ENCODE measurements around the gene KRT1.
A peak's percentile ranks its signal among the peaks of the same experiment; 100 is the strongest.
"Not testable (repeated sequence)": the region's sequence is repeated elsewhere in the genome, so short reads cannot be mapped to it uniquely, and the experiment has no call there.

KRT1 gene

DNA sequence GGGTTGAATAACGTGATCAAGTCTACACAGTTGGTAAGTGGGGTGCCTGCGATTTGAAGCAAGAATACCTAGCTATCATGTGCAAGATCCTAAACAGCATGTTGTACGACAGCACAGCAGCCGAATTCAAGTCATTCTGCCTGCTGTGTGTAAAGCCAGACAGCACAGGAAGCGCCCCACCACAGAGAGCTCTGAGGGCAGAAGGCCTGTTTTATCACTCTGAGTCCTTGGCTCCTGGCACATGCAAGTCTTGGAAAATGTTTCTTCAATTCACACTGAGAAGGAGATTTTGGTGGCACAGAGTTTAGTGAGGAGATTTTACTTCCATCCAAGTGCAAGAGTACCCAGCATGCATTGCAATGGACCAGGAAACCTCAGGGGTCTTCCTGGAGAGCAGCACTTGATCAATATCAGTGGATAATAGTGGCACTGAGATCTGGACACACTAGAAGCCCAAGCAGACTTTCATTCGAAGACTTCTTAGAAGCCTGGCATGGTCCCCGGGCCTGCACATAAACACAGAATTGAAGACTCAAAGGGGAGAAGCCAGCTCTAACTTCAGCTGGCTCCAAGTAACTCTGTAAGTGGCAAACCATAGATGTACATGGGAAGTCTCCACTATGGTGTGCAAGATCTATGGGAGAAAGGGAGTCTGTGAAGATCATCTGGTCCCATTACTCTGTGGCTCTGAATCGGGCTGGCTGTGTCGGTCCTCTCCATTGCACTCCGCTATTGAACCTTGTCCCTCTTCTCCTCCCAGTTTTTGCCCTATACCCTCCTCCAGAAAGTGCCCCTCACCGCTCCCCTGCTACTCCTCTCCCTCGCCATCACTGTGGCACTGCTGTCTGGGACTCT lies 1.5 kb upstream of the KRT1 start:
- DNase-seq, result peak; percentile 36

- DNase-seq, result no peak
Observed at GRCh38 chr12:52679875-52680274, 332 bp downstream of the KRT1 start.

GRCh38 chr12:52677671-52678070 lies 2.5 kb downstream of the KRT1 start:
- DNase-seq, result no peak

- DNase-seq, result no peak
Observed at GRCh38 chr12:52677126-52677525, 3.1 kb downstream of the KRT1 start.

DNA sequence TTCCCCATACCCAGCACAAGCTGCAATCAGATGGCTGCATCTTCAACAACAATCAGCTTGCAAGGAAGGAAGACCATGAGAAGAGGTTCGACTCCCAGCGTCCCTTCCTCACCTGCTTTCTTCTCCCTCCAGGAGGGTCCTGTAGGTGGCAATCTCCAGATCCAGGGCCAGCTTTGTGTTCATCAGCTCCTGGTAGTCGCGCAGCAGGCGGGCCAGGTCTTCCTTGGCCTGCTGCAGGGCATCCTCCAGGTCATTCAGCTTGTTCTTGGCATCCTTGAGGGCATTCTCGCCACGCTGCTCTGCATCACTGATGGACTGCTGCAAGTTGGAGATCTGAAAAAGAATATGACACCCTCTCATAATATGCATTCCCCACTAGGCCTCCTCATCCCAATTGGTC lies 4.0 kb downstream of the KRT1 start:
- DNase-seq, result no peak

GRCh38 chr12:52675301-52675701 lies 4.9 kb downstream of the KRT1 start:
- DNase-seq, result no peak

- DNase-seq, result no peak
Observed at GRCh38 chr12:52674433-52674775, 5.8 kb downstream of the KRT1 start.

DNA sequence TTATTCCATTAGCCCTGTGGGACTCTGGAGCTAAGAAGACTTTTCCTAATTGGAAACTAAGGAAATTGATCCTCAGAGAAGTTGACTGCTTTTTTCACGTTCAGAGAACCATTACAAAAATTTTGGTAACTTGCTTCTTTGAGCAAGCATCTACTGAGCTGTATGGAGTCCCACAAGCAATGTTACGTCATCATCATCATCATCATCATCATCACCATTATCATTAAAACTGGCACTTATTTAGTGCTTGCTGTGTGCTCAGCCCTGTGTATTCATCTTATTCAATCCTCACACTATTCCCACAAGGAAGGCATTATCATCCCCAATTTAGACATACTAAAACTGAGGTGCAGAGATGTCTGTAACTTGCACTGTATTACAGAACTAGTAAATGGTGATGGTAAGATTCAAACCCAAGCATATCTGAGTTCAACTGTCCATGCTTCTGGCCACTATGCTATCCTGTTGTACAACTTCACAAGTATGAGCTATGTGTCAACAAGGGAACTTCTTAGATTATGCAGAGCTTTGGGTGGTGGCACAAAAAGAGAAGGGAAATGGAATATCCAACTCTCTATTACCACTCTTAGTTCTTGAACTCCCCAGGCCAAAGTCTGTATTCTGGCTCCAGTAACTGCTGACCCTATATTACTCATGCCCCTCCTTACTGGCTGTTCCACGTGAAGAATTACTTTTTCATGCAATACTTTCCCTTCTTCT lies 6.3 kb downstream of the KRT1 start:
- no peak for DNase-seq

- DNase-seq, result no peak
Observed at GRCh38 chr12:52673217-52673616, 7.0 kb downstream of the KRT1 start.

- no peak for DNase-seq
Observed at GRCh38 chr12:52672321-52672933, 7.8 kb downstream of the KRT1 start.

DNA sequence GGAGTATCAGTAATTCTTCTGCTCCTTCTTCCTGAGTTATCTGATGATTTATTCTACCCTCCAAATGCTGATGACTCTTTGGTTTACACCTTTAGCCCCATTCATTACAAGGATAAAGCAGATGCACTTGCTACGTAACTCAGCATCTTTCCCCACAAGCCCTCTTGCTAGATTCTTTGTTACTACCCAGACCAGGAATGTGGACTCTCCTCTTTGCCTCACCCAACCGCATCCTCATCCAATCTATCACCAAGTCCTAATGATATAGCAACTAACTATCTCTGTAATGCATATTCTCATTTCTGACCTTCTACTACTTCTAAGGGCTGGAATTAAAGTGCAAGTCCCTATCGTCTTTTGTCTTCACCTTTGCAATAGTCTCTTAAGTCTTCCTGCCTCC lies 9.2 kb downstream of the KRT1 start:
- DNase-seq, result no peak

DNA sequence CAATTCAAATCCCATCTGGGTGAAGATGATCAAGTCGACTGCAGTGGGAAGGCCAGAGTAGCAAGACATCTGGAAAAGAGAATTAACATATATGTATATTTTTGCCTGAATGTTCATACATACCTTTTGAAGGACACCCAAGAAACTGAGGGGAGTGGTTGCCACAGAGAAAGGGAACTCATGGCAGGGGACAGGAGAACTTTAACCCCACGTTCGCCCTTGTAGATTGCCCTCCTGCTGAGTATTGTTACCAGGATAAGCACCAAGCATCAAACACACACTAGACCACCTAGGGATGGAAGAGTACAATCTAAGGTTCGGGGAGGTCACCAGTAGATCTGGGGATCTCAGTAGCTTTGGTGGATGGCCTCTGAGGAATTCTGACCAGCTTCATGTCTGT lies 9.7 kb downstream of the KRT1 start:
- DNase-seq, result no peak

- not testable (repeated sequence) for DNase-seq
Observed at GRCh38 chr12:52669941-52670340, 10.3 kb downstream of the KRT1 start.

DNA sequence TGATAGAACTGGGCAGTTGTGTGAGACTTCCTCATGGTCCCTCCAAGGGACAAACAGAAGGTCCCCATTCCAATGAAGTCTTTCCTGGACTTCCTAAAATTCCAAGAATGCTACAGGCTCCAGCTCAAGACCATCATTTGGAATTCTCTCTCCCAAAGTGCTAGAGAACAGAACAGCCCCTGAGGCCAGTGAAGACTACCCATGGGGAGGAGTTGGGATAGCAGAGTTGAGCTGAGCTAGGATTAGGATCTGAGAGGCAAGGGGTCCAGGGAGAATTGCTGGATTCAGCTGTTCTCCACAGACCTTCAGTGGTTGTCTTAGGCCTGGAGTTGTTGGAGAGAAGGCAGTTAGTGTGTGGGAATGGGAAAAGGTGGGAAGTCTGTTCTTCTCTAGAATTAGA lies 10.8 kb downstream of the KRT1 start:
- DNase-seq, result no peak

GRCh38 chr12:52667931-52668330 lies 12.3 kb downstream of the KRT1 start:
- DNase-seq, result no peak

GRCh38 chr12:52667509-52667908 lies 12.7 kb downstream of the KRT1 start:
- no peak for DNase-seq

GRCh38 chr12:52666471-52666870 lies 13.7 kb downstream of the KRT1 start:
- no peak for DNase-seq

GRCh38 chr12:52663420-52663819 lies 16.8 kb downstream of the KRT1 start:
- DNase-seq, result no peak

GRCh38 chr12:52662918-52663229 lies 17.3 kb downstream of the KRT1 start:
- no peak for DNase-seq

DNA sequence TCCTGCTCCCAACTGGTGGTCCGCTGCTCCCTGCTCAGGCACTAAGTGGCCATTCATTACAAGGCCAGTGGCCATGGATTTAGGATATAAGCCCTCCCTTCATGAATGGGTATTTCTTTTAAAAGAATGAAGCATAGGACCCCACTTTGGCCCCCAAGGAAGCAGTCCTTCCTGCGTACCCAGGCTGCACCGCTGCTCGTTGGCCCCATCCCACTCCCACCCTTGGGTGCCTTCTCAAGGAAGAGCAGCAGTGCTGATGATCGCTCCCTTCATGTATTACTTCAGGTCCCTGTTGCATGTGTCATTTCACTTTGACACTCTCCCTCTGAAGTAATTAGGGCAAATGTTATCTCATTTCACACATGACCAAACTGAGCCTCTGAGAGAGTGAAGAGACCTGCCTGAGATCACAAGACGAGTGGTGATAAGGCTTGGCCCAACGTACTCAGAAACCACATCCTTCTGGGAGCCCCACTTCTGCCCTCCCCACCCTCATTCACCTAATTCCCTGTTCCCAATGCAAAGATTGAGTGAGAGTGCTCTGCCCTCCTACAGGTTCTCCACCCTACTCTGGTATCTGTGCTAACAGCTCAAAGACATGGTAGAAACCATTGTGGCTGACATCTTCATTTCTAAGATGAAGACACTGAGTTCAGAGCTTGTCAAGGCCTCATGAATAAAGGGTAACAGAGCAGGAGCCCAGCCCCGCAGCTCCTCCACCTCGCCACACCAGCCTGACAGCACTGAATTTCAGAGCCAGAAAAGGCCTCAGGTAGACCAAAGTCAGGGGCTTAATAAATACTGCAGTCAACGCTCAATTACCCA lies 17.9 kb downstream of the KRT1 start:
- no peak for DNase-seq

DNA sequence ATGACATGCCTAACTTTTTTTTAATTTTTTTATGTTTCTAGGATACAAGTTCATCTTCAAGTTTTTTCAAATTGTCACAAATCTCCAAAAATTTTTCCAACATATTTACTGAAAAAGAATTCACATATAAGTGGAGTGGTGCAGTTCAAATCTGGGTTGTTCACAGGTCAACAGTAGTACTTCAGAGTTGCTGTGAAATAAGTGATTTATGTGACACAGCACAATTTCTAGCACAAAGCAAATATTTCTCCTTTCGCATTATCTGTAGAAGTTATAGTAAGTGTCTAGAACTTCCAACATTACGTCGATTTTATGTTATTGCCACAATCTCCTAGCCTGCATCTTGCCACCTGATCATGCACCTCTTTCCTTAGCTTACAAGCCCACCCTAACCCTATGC lies 18.5 kb downstream of the KRT1 start:
- no peak for DNase-seq

GRCh38 chr12:52660934-52661499 lies 19.2 kb downstream of the KRT1 start:
- no peak for DNase-seq

GRCh38 chr12:52659951-52660350 lies 20.3 kb downstream of the KRT1 start:
- no peak for DNase-seq

Data from activated CD4-positive, alpha-beta T cell treated with anti-CD3 and anti-CD28 coated beads for 48 hours (primary cell).